NCI-H82 treated with DMSO at 0.1 percent for 48 hours (cell line): ENCODE data around the gene MAGEA1.
"Not testable (repeated sequence)": the region's sequence is repeated elsewhere in the genome, so short reads cannot be mapped to it uniquely, and the experiment has no call there.

Experiments
- DNase-seq: peaks from one replicate; lab custom pipeline; 2025; ENCODE audit not compliant: unreplicated experiment; lab: John Stamatoyannopoulos, UW

Gene MAGEA1

GRCh38 chrX:153179131-153179530 lies at the start of gene MAGEA1:
Gene MAGEA1, plus strand, starts transcription at chrX:153179284. Its CDS starts 3,106 bp downstream, at chrX:153182390.
- no peak for DNase-seq

- DNase-seq: not testable (repeated sequence)
These were observed 46.2 kb upstream of the MAGEA1 start for GRCh38 chrX:153132924-153133323.

GRCh38 chrX:153139074-153139473 lies 40.0 kb upstream of the MAGEA1 start:
- not testable (repeated sequence) for DNase-seq

DNA sequence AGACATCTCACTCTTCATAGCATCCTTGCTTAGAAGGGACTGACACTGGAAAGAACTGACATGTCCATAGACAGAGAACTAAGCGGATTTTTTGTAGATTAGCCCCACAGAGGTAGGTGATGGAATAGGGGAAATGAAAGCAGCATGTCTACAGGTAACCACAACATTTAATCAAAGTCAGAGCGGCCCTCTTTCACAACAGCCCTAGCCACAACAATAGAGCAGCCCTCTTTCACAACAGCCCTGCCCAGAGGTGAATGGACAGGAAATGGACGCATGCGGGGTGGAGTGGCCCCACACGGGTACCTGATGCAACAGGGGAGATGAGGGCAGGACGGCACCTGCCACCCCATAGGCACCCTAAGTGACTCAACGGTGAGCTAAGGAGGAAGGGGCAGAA lies 32.8 kb upstream of the MAGEA1 start:
- DNase-seq: not testable (repeated sequence)

DNA sequence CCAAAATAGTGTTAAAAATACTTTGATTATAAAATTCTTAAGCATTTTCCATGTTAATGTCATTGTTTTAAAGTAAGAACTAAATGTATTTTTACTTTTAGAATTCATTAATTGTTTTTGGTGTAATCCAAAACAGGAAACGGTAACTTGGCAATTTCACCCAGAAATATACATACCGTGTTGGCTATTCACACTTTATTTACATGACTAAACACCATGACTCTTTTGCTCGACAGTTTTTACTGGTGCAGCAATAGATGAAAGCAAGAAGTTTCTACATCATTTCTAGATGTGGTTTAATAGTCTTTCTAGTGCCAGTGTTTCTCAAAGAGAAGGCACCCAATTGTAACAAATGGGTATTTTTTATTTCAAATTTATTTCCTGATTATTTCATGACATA lies 25.6 kb upstream of the MAGEA1 start:
- DNase-seq: no peak

DNA sequence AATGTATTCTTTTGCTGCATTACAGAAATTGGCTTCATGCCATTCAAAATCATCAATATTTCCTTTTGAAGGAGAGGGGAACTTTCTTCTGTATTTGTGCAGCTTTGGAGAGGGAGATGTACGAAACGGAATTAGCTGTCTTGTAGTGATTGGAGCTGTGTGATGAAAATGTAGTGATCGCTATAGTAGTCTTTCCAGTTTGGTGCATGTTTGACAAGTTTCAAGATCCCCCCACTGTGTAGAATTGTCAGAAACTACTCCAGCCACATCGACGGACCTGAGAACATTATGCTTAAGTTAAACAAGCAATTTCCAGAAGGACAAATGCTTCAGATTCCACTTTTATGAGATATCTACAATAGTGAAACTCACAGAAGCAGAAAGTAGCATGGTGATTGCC lies 21.6 kb upstream of the MAGEA1 start:
- no peak for DNase-seq

DNA sequence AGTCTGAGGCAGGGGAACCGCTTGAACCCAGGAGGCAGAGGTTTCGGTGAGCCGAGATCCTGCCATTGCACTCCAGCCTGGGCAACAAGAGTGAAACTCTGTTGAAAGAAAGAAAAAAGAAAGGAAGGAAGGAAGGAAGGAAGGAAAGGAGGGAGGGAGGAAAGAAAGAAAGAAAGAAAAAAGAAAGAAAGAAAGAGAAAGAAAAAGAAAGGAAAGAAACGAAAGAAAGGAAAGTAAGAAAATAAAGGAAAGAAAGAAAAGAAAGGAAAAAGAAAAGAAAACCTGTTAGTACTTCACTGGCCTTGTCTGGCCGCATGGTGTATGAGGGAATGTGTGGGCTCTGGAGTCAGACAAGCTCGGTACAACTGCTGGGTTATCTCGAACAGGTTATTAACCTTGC lies 20.8 kb upstream of the MAGEA1 start:
- DNase-seq: no peak

DNA sequence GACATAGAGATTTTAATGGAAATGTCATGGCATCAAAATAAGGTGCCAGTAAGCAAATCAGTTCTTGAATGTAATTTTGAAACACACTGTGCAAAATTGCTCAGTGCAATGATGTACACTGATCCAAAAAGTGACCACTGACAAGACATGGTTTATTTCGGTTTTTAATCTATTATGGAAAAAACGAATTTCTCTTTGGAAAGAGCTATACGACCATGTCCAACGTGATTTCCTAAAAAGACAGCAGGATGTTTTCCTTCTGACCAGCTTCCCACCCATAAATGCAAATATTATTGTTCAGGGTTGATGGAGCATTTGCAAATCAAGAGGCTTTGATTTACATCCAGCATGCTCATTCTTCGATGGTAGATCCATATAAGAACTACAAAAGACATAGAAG lies 17.1 kb upstream of the MAGEA1 start:
- DNase-seq: no peak

DNA sequence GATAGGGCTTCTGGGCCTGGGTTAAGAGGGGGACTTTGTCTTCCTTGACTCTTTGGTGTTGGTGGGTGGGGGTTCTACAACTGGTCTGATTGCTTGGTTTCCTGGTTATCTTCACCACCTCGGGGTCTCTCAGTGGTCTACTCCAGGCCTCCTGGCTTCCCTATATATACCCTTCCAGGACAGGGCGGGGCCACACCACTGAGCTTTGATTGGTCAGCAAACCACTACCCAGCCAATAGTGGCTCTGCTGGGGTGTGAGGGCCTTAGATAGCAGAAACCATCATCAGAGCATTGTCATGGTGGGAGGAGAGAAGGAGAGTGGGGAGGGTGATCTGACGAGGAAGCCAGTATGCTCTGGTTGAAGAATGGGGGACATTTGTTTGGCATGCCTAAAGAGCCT lies 14.4 kb upstream of the MAGEA1 start:
- DNase-seq: no peak

- DNase-seq: not testable (repeated sequence)
These were observed 10.7 kb upstream of the MAGEA1 start for GRCh38 chrX:153168423-153168822.

DNA sequence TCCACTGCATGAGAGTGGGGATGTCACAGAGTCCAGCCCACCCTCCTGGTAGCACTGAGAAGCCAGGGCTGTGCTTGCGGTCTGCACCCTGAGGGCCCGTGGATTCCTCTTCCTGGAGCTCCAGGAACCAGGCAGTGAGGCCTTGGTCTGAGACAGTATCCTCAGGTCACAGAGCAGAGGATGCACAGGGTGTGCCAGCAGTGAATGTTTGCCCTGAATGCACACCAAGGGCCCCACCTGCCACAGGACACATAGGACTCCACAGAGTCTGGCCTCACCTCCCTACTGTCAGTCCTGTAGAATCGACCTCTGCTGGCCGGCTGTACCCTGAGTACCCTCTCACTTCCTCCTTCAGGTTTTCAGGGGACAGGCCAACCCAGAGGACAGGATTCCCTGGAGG lies 2.7 kb downstream of the MAGEA1 start:
- no peak for DNase-seq

DNA sequence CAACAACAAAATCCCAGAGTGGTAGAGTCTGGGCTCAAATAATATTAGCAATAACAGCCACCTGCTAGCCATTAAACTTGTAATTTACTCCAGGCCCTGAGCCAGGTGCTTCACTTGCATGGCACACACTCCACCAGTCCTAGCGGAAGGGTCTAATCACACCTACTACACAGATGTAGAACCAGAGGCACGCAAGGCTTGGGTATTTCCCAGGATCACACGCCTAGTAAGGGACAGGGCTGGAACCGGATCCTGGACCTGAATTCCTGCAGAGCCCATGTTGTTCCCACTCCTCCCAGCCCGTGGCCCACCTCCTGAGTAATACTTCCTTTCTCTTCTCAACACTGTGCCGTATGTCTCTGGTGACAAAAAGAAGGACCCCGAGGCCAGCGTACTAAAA lies 5.7 kb downstream of the MAGEA1 start:
- no peak for DNase-seq

GRCh38 chrX:153190381-153190780 lies 11.3 kb downstream of the MAGEA1 start:
- no peak for DNase-seq

GRCh38 chrX:153200462-153200861 lies 21.4 kb downstream of the MAGEA1 start:
- DNase-seq: no peak

- no peak for DNase-seq
These were observed 27.5 kb downstream of the MAGEA1 start for GRCh38 chrX:153206425-153207046.

DNA sequence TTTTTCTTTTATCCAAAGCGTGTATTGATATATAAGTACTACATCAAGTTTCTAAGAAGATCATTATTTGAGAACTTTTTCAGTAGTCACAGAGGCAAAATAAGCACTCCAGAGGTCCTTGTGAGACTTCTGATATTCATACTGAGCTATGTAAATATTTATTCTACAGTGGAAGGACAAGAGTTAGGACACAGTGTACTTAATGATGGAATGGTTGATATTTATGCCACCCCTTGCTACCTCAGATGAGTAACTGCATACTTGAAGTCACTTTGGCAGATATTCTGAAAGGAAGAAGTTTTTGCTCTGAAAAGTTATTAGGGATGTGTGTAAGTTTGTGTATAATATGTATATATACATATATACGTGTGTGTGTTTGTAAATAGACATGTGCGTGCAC lies 30.3 kb downstream of the MAGEA1 start:
- no peak for DNase-seq

DNA sequence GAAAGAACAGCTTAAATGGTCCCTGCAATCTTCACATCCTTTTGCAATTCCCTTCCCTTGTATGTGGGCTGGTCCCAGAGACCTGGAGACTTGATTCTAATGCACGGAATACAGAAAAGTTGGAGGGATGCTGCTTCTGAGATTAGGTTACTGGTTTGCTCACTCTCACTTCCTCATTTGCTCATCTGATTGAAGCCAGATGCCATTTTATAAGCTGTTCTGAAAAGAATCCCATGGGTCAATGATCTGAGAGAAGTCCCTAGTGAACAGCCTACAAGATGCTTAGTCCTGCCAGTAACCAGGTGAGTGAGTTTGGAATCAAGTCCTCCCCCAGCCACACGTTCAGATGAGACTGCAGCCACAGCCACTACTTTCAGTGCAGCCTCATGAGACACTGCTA lies 35.9 kb downstream of the MAGEA1 start:
- DNase-seq: no peak

DNA sequence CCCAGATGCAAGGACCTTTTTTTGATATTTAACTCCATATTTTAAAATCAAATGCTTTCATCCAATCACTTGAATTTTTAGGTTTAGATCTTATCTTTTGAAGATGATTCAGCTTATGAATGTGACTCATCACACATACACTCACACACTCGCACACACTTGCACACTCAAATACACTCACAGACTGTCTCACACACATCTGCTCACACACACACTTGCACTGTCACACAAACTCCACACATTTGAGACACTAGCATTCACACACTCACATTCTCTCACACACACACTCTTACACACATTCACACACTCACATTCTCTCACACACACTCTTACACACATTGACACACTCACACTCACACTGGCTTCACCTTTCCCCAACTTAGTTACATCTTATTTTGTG lies 37.8 kb downstream of the MAGEA1 start:
- DNase-seq: no peak

- DNase-seq: no peak
These were observed 46.5 kb downstream of the MAGEA1 start for GRCh38 chrX:153225438-153226098.

DNA sequence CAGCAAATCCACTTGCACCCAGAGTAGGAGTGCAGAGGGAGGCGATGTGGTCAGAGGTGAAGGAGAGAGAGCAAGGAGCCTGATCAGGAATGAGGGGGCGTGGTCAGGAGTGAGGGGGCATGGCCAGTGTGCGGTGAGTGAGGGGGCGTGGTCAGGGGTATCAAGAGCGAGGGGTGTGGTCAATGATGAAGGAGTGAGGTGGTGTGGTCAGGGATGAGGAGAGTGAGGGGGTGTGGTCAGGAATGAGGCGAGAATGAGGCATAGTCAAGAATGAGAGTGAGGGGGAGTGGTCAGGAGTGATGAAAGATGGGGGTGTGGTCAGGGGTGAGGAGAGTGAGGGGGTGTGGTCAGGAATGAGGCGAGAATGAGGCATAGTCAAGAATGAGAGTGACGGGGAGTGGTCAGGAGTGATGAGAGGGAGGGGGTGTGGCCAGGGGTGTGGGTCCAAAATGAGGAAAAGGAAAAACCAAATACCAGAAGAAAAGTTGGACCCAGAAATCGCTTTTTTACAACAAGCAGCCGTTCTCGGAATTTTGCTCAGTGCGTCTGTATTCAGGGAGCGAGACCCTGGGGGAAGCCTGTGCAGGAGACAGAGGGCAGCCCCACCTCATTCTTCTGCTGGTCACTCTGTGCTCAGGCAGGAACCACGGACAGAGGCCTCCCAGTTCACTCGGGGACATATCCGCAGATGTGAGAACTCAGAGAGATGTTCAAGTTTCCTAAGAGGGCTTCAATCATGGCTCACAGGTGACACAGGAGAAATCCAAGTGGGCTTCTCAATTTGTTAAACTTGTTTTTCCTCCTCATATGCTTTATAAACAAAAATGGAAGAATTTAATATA lies 47.5 kb downstream of the MAGEA1 start:
- DNase-seq: no peak
